ENCODE data around the gene CDRT15.

Gene CDRT15

DNA sequence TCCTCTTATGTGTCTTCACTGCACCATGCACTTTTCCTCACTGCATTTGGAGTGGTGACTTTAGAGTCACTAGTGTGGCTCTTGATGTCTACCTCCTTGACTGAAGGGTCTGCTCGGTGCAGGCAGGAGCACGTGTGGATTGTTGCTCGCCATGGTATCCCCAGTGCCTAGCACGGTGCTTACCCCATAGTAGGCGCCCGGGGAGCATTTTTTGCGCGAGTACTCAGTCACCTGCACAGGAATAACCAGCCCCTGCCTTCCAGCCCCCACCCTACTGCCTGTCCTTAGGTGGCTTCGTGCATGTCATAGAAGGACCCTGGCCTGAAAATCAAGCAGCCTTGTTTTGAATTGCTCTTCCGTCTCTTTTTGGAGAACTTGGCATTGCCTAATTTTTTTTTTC is 31.3 kb downstream of the CDRT15 start:
- no peak overlapping the region for H3K27ac ChIP-seq
- H3K27me3 ChIP-seq: no peaks in the 10 kb centered on the region
- TF ChIP-seq, protein P1, sequence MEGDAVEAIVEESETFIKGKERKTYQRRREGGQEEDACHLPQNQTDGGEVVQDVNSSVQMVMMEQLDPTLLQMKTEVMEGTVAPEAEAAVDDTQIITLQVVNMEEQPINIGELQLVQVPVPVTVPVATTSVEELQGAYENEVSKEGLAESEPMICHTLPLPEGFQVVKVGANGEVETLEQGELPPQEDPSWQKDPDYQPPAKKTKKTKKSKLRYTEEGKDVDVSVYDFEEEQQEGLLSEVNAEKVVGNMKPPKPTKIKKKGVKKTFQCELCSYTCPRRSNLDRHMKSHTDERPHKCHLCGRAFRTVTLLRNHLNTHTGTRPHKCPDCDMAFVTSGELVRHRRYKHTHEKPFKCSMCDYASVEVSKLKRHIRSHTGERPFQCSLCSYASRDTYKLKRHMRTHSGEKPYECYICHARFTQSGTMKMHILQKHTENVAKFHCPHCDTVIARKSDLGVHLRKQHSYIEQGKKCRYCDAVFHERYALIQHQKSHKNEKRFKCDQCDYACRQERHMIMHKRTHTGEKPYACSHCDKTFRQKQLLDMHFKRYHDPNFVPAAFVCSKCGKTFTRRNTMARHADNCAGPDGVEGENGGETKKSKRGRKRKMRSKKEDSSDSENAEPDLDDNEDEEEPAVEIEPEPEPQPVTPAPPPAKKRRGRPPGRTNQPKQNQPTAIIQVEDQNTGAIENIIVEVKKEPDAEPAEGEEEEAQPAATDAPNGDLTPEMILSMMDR (IDR thresholded peaks at IDR 0.05): no peak
- no peaks in the 10 kb centered on the region for H3K4me1 ChIP-seq
- H3K4me3 ChIP-seq: no peak overlapping the region
- H3K9me3 ChIP-seq: no peaks in the 10 kb centered on the region
- H3K36me3 ChIP-seq: peaks cover 0 to 41% (median 26%) of the 10 kb centered on the region in 3 donors
- intact Hi-C loops (cut with DNase I; ENCODE audit: low total_unique reads): no loop called here
- no peak for DNase-seq

DNA sequence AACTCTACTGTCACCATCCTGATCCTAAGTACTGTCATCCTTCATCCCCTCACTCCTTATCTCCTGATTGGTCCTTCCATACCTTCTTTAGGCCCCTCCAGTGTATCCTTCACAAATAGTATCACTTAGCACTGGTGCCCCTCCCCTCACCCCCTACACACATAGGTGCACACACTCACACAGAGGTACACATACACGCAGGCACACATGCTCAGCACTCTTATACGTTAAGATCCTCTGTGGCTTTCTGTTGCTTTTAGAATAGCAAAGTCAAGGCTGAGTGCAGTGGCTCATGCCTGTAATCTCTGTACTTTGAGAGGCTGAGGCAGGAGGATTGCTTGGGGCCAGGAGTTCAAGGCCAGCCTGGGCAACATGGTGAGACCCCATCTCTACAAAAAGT is 32.1 kb downstream of the CDRT15 start:
- peaks cover 0 to 36% (median 26%) of the 10 kb centered on the region in 3 donors for H3K36me3 ChIP-seq
- TF ChIP-seq, protein P1 (IDR thresholded peaks at IDR 0.05): no peak
- intact Hi-C loops (cut with DNase I; ENCODE audit: low total_unique reads): no loop called here

DNA sequence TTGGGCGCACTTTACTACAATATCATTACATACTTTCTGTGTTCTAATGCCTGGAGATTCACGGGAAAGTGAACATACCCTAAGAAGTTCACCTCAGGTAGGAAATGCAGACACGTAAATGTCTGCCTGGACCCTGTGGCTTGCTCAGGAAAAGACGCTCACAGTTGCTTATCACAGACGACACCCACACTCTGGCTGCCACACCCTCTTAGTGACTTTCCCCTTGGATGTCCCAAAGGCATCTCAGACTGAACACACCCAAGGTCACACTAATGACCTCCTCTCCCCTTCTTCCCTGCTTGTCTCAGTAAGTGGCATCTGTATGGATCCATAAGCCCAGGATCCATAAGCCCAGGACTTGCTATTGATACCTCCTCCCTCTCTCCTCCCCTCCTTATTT is 32.6 kb downstream of the CDRT15 start:
- intact Hi-C loops (cut with DNase I; ENCODE audit: low total_unique reads): no loop called here
- Histone ChIP-seq H3K27me3 (no peaks in the 10 kb centered on the region), H3K27ac (no peak overlapping the region), H3K4me3 (no peak overlapping the region), H3K4me1 (no peaks in the 10 kb centered on the region), H3K36me3 (peaks cover 0 to 31% (median 26%) of the 10 kb centered on the region in 3 donors), H3K9me3 (no peaks in the 10 kb centered on the region)
- TF ChIP-seq, protein P1 (IDR thresholded peaks at IDR 0.05): no peak
- no peak for DNase-seq

More for the DNA sequence above, 32.1 kb downstream of the CDRT15 start:
- DNase-seq: no peak
- Histone ChIP-seq H3K9me3 (no peaks in the 10 kb centered on the region), H3K4me3 (no peak overlapping the region), H3K27ac (no peak overlapping the region), H3K27me3 (no peaks in the 10 kb centered on the region), H3K4me1 (no peaks in the 10 kb centered on the region)

DNA sequence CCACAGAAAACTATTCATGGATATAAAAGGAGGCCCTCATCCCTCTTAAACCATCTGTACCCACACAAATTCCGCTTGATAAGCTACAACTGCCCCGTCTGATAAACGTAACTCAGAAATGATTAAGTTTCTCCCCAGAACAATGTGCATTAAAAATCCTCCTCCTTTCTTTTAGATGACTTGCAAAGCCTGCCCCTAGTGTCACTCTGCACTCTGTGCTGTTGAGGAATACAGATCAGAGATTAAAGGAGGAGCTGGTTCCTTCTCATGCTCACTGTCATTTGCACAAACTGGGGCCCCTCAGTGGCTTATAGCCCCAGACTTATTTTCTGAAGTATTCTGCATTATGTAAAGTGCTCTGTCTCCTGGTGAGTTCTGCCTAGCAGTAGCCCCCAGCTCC is 33.3 kb downstream of the CDRT15 start:
- TF ChIP-seq, protein P1 (IDR thresholded peaks at IDR 0.05): no peak
- no peak for DNase-seq
- no peak overlapping the region for H3K4me3 ChIP-seq
- intact Hi-C loops (cut with DNase I; ENCODE audit: low total_unique reads): no loop called here
- no peaks in the 10 kb centered on the region for H3K4me1 ChIP-seq
- H3K27me3 ChIP-seq: no peaks in the 10 kb centered on the region
- no peak overlapping the region for H3K27ac ChIP-seq
- H3K9me3 ChIP-seq: no peaks in the 10 kb centered on the region
- peaks cover 0 to 25% (median 23%) of the 10 kb centered on the region in 3 donors for H3K36me3 ChIP-seq

DNA sequence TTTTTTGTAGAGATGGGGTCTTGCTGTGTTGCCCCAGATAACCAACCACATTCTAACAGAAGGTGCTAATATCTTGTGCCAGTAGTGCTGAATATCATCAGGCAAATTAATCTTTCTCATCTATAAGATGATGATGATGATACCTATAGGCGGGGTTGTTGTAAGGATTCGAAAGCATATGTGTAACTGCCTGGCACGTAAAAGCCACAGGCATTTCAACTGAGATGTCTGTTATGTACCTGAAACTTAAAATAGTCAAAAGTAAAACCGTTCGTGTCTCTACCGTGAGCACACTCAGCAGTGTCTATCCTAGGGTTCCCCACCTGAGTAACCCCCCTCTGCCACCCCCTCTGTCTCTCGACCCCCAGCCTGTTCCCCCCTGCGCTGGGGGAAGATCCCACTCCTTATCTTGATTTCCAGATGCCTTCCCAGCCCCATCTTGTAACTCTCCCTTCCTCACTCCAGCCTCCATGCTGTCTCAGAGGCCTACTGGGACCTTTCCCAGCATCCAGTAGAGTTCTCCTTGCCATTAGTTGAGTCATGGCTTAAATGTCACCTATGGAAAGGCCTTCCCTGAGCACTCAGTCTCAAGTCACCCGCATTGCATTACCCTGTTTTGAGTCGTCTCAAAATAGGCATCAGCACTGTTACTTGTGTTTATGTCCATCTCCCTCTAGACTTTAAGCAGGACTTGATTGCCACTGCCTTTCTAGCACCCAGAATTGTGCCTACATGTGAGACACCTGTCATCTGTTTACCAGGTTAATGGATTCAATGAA is 34.1 kb downstream of the CDRT15 start:
- peaks cover 0 to 19% (median 18%) of the 10 kb centered on the region in 3 donors for H3K36me3 ChIP-seq
- DNase-seq: no peak
- H3K9me3 ChIP-seq: no peaks in the 10 kb centered on the region
- no peak overlapping the region for H3K27ac ChIP-seq
- no peak overlapping the region for H3K4me3 ChIP-seq
- no peaks in the 10 kb centered on the region for H3K27me3 ChIP-seq
- TF ChIP-seq, protein P1 (IDR thresholded peaks at IDR 0.05): no peak
- no peaks in the 10 kb centered on the region for H3K4me1 ChIP-seq
- intact Hi-C loops (cut with DNase I; ENCODE audit: low total_unique reads): no loop called here

Measured in tibial artery (tissue), 4 donors.